Activated CD8-positive, alpha-beta T cell treated with anti-CD3 and anti-CD28 coated beads, Interleukin-2, amount 10 ng/mL, durations not matched to agents 7 days and 5 days (primary cell): ENCODE results near the gene NR6A1. TPM values are rescaled to one million over a fixed set of nuclear protein-coding genes. Genes with fewer than 3 reads are reported as not detected.

Source experiments
- ATAC-seq: fragments of 150-1000 bp; cut with Tn5 transposase; one replicate; pipeline ENCODE4 v1.10.0; 2021; ENCODE audit warnings: moderate library complexity
- CTCF ChIA-PET: fragments of 350-600 bp; sonication (Branson Sonifier 250); formaldehyde crosslinking; loops from one replicate; lab custom pipeline; 2021; ENCODE audit warnings: antibody characterized with exemption; lab: Charles Lee
- POLR2A ChIA-PET: fragments of 350-600 bp; sonication (Branson Sonifier 250); formaldehyde crosslinking; loops from one replicate; lab custom pipeline; 2021; ENCODE audit warnings: antibody characterized with exemption; lab: Charles Lee
- DNase-seq: peaks from one replicate; pipeline ENCODE4 v3.0.0-alpha.2; 2020
- H3K27ac Mint-ChIP-seq: one replicate; pipeline ENCODE4 v1.8.0; 2021; ENCODE audit warnings: mild to moderate bottlenecking, mixed read lengths
- H3K27me3 Mint-ChIP-seq: one replicate; pipeline ENCODE4 v1.8.0; 2021; ENCODE audit warnings: low read depth, mixed read lengths
- H3K36me3 Mint-ChIP-seq: one replicate; pipeline ENCODE4 v1.8.0; 2021; ENCODE audit warnings: low read depth, mixed read lengths
- H3K4me1 Mint-ChIP-seq: one replicate; pipeline ENCODE4 v1.8.0; 2021; ENCODE audit warnings: low read depth, mixed read lengths
- H3K4me3 Mint-ChIP-seq: one replicate; pipeline ENCODE4 v1.8.0; 2021; ENCODE audit warnings: mild to moderate bottlenecking, mixed read lengths
- H3K9me3 Mint-ChIP-seq: one replicate; pipeline ENCODE4 v1.8.0; 2022; ENCODE audit warnings: mixed read lengths; ENCODE audit not compliant: insufficient read depth
- total RNA-seq, 2 experiments: library from RNA; stranded (reverse); gene quantifications; one replicate each; pipeline ENCODE4 v1.2.3, GENCODE V29; 2021

NR6A1 gene
- total RNA-seq, 2 experiments from 2014 or later, result 0.18 to 0.26 TPM

DNA sequence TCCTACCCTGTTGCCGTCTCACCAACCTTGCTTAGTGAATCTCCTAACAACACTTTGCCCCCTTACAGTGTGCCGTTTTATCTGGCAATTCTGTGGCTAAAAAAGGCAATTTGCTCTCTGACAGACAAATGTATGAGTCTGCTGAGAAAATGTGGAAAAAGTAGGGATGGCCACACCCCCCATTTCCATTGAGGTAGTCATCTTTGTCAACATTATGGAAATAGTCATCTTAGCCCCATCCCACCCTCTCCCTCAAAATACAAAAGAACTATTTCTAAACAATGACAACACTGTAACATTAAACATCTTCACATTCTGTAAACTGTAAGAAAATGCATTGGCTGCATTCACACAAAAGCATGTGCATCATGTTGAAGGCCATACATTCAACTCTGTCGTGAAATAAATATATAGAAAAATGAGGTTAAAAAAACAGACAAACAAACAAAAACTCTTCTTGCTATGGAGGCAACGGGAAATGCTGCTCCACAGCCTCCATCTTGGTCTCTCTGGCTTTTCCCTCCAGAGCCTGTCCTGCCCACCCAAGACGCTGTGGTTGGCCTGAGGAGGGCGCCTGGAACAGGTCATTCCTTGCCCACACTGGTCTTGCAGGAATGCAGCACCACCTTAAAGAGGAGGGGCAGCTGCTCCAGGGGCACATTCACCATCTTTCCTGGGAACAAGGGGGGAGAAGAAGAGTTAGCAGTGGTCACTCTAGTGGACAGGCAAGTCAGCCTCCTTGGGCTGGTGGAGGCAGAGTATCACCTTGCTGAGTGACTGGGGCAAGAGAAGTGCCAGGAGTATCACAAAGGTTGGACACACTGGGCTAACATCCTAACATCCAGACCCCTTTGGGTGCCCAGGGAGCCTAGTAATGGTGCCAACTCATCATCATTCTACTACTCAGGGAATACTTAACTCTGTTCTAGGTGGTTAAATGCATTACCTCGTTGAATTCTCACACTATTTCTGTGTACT lies 248.7 kb downstream of the NR6A1 start:
- Mint-ChIP-seq H3K9me3 (no peaks in the 10 kb centered on the region), H3K36me3 (no peaks in the 10 kb centered on the region), H3K27me3 (peaks cover 7% of the 10 kb centered on the region), H3K4me3 (no peak overlapping the region), H3K4me1 (no peaks in the 10 kb centered on the region), H3K27ac (no peak overlapping the region)
- ChIA-PET POLR2A (no interaction called here), CTCF (interaction anchor here (1.2 to 1.9 kb wide), 3 partner anchors 15 to 95 kb away, joined by 3 to 15 read pairs (median 3); no protein-coding TSS in a partner anchor)
- ATAC-seq, result no peak
- no peak for DNase-seq

DNA sequence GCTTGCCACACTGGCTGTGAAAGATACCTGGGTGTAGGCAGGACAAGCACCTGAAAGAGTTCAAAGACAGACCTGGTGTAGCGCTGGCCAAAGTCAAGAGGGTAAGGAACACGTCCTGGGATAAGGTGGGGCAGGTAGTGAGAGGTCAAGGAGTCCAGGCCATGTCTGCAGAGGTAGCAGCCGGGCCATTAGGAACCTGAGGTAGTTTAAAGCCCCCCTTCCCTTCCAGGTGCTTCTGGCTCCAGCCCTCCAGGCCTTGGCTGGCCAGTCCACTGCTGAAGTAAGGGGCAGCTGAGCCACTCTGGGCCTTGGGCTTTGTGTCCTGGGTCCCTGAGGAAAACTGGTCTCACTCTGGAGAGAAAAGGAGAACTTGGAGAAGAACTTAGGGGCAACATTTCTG lies 250.0 kb downstream of the NR6A1 start:
- ChIA-PET POLR2A (no interaction called here), CTCF (no interaction called here)
- H3K27me3 Mint-ChIP-seq, result peaks cover 12% of the 10 kb centered on the region
- no peaks in the 10 kb centered on the region for H3K36me3 Mint-ChIP-seq
- no peaks in the 10 kb centered on the region for H3K4me1 Mint-ChIP-seq
- ATAC-seq (no peak), DNase-seq (no peak)
- no peak overlapping the region for H3K4me3 Mint-ChIP-seq
- H3K9me3 Mint-ChIP-seq, result no peaks in the 10 kb centered on the region
- H3K27ac Mint-ChIP-seq, result no peak overlapping the region

DNA sequence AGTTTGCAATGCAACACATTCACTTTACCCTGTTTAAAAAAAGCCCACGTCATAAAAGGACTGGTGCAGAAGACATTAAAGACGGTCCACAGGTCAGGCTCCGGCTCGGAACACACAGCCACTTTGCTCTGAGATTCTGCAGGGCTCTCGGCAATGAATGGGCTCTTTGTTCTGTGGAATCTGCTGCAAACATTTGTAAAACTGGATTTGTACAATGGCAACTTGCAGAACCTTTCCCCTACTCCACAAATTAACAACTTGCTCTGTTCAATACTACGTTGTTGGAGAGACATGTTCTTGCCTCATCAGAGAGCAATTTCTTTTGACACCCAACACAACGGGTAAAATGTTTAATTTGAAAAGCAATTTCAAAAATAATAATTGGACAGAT lies 250.9 kb downstream of the NR6A1 start:
- Mint-ChIP-seq H3K4me3 (no peak overlapping the region), H3K4me1 (no peaks in the 10 kb centered on the region), H3K36me3 (no peaks in the 10 kb centered on the region), H3K9me3 (no peaks in the 10 kb centered on the region), H3K27me3 (peaks cover 12% of the 10 kb centered on the region), H3K27ac (no peak overlapping the region)
- DNase-seq (no peak), ATAC-seq (no peak)
- CTCF ChIA-PET, result no interaction called here
- POLR2A ChIA-PET, result no interaction called here

DNA sequence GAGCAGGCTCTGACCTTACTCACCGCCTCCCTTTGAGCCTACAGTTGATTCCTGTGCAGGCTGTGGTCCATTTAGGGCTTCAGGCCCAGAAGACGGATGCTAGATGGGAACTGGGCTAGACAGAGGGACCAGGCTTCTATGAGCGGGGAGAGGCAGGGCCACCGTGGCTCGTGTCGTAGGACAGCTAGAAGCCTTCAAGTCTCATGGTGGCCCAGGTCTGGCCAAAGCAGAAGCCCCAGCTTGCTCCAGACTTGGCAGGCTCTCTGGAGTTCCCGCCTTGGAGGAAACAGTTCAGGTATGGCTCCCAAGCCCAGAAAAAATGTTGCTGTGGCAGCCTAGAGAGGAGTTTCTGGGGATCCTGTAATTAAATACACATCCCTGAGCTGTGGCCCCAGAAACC lies 253.0 kb downstream of the NR6A1 start:
- peaks cover 8% of the 10 kb centered on the region for H3K27me3 Mint-ChIP-seq

DNA sequence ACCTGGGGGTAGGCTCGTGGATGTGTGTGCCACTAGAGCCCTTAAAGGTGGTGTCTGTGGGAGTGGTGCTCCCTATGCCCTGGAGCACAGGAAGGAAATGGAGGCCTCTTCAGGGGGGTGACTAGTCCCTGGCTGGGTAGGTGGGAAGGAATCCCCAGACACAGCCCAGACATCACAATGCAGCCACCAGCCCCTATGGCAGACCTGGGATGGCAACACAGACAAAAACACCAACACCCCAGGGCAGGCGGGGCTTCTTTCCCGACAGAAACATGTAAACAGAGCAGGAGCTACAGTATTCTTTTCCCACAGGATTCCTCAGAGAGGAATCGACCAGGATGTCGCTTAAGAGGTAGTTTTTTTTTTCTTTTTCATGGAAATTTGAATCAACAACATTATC lies 253.5 kb downstream of the NR6A1 start:
- Mint-ChIP-seq H3K36me3 (no peaks in the 10 kb centered on the region), H3K27ac (no peak overlapping the region), H3K9me3 (no peaks in the 10 kb centered on the region), H3K27me3 (peaks cover 8% of the 10 kb centered on the region), H3K4me3 (no peak overlapping the region), H3K4me1 (peaks cover 4% of the 10 kb centered on the region)
- DNase-seq (no peak), ATAC-seq (no peak)
- ChIA-PET CTCF (no interaction called here), POLR2A (no interaction called here)

More for the DNA sequence above, 253.0 kb downstream of the NR6A1 start:
- ATAC-seq (no peak), DNase-seq (no peak)
- Mint-ChIP-seq H3K4me1 (peaks cover 4% of the 10 kb centered on the region), H3K4me3 (no peak overlapping the region), H3K36me3 (no peaks in the 10 kb centered on the region), H3K9me3 (no peaks in the 10 kb centered on the region), H3K27ac (no peak overlapping the region)
- POLR2A ChIA-PET, result no interaction called here
- CTCF ChIA-PET, result no interaction called here

DNA sequence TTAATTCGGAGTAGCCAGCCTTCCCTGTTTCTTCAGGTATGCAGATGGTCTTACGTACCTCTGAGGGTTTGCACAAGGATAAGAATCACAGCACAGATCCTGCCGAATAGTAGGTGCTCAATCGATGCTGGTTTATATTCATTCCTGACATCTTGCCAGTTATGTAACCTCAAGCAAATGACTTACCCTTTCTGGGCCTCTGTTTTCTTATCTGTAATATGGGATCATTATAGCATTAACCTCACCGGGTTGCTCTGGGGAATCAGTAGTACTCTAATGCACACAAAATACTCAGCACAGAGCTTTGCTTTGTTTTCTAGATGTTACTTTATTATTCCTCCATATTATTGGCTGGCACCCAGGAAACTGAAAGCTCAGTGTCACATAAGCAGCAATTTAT lies 256.2 kb downstream of the NR6A1 start:
- Mint-ChIP-seq H3K27ac (no peak overlapping the region), H3K9me3 (no peaks in the 10 kb centered on the region), H3K36me3 (no peaks in the 10 kb centered on the region), H3K27me3 (peaks cover 5% of the 10 kb centered on the region), H3K4me3 (no peak overlapping the region), H3K4me1 (peaks cover 7% of the 10 kb centered on the region)
- DNase-seq (no peak), ATAC-seq (no peak)
- ChIA-PET POLR2A (no interaction called here), CTCF (interaction anchor here (0.5 to 0.9 kb wide), 3 partner anchors 22 to 102 kb away, joined by 3 to 4 read pairs (median 3); no protein-coding TSS in a partner anchor)

DNA sequence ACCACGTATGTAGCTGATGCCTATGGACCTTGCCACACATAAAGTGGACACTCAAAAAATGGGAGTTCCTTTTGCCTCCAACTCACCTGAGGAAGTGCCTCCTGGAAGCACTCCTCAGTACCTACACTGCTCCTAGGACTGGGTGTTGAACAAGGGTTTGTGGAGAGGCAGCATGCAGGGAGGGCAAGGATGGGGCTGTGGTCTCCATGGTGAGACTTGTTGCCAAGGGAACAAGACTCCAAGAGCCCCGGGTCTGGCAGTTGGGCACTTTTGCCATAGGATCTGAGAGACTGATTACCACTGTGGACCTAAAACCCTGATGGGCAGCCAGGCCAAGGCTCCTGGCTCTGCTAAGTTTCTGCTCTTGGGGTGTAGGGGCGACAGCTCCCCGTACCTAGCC lies 257.0 kb downstream of the NR6A1 start:
- ChIA-PET CTCF (no interaction called here), POLR2A (no interaction called here)
- Mint-ChIP-seq H3K36me3 (no peaks in the 10 kb centered on the region), H3K9me3 (no peaks in the 10 kb centered on the region), H3K27ac (no peak overlapping the region), H3K4me3 (no peak overlapping the region), H3K4me1 (peaks cover 7% of the 10 kb centered on the region), H3K27me3 (peaks cover 5% of the 10 kb centered on the region)
- ATAC-seq, result no peak
- DNase-seq, result no peak

DNA sequence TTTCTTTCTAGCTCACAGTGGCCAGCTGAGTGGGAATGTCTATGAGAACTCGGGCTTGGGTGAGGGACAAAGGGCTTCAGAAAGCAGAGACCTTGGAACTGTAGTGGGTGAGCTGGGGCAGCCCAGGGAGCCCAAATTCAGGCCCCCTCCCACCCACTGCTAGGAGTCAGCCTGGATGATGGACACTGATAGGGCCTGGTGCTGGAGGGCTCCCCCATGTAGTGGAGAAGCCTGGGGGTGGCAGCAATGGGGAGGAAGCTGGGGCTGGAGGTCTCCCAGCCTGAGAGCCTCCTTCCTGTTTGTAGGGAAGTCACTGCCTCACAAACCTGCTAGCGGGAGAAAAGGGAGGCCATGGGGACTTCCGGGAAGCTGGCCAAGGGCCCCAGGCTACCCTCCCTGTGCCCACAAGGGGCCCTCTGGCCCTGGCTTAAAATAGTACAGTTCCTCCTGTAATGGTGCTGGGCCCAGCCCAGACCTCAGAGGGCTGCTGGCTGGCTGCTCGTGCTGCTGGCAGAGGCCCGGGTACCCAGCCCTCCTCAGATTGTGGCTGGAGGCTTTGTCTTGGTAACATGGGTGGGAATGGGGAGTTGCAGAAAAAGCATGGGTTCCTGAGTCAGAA lies 257.6 kb downstream of the NR6A1 start:
- peaks cover 7% of the 10 kb centered on the region for H3K4me1 Mint-ChIP-seq
- H3K27me3 Mint-ChIP-seq, result peaks cover 5% of the 10 kb centered on the region
- H3K9me3 Mint-ChIP-seq, result no peaks in the 10 kb centered on the region
- no peaks in the 10 kb centered on the region for H3K36me3 Mint-ChIP-seq
- ChIA-PET CTCF (no interaction called here), POLR2A (no interaction called here)
- no peak overlapping the region for H3K27ac Mint-ChIP-seq
- no peak overlapping the region for H3K4me3 Mint-ChIP-seq
- DNase-seq (no peak), ATAC-seq (no peak)

DNA sequence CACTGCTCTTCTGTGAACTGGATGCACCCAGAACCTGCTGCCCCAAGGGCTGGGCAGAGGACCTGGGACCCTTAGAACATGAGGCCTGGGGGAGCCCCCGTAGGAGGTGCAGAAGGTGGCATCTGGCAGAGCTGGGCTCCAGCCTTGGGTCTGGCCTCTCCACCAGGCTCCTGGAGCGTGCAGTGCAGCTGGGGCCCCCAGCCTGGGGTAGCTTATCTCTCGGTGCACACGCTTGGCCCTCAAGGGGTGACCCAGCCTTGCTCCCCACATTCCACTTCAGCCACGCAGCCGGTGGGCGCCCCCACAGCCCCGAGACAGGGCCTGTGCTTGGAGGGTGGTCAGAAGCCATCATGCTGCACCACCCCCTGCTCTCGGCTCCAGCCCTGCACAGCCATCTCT lies 258.3 kb downstream of the NR6A1 start:
- no peak for ATAC-seq
- Mint-ChIP-seq H3K9me3 (no peaks in the 10 kb centered on the region), H3K27ac (no peak overlapping the region), H3K36me3 (no peaks in the 10 kb centered on the region), H3K4me1 (peaks cover 7% of the 10 kb centered on the region), H3K4me3 (no peak overlapping the region), H3K27me3 (peaks cover 5% of the 10 kb centered on the region)
- POLR2A ChIA-PET, result no interaction called here
- CTCF ChIA-PET, result no interaction called here
- DNase-seq, result no peak

DNA sequence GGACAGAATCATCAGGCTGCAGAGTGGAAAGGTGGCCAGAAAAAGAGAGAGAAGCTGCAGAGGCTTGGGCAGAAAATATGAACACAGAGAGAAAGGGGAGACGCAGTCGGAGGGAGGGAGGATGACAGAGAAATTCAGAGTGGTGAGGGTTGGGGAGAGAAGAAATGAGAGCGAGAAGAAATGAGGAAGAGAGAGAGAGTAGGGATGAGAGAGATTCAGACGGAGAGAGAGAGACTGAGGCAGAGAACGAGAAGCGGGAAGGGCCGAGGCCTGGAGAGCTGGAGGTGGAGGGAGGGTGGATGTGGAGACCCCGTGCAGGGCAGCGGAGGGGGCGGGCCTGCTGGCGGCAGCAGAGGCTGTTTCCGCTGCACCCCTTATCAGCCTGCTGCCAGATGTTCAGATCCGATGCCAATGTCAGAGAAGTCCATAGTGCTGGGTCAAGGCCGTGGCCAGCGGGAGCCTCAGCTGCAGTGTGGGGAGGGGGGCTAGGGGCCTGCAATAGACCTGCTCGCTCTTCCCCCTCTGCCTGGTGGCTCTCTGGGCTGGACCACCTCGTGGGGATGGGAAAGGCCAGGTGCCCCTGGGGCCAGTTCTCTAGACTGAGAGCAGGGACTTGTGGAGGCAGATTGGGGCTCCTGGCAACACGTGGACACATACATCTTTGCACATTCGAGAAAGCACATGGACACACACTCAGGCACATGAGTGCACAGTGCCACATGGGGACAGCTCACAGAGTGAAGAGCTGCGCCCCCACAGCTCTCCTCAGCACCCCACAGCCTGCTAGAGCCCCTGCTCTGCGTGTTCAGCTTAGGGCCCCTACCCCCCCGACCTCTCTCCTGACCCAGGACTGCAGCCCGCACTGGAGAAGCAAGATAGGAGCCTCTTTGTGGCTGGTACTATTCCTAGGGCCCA lies 259.0 kb downstream of the NR6A1 start:
- Mint-ChIP-seq H3K36me3 (no peaks in the 10 kb centered on the region), H3K4me1 (peaks cover 7% of the 10 kb centered on the region), H3K27ac (no peak overlapping the region), H3K4me3 (no peak overlapping the region), H3K9me3 (no peaks in the 10 kb centered on the region), H3K27me3 (peaks cover 5% of the 10 kb centered on the region)
- ChIA-PET CTCF (no interaction called here), POLR2A (no interaction called here)
- ATAC-seq (no peak), DNase-seq (no peak)

DNA sequence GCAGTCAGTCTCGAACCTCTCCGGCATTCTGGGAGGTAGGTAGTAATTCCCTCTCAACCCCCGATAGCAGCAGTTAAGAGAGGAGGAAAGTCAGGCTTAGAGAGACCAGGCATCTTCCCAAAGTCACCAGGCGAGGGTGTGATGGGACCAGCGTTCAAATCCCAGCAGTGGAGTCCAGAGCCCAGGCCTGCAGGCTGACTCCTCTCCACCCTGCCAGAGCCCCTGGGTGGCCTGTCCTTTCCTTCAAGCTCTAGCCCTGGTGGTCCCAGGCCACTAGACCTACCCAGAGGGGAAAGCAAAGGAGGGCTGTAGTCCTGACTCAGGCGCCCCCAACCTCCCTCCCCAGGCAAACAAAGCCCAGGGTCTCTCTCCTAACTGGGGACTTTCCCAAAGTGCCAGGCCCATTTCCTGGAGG lies 259.7 kb downstream of the NR6A1 start:
- Mint-ChIP-seq H3K4me1 (peaks cover 7% of the 10 kb centered on the region), H3K27ac (no peak overlapping the region), H3K36me3 (no peaks in the 10 kb centered on the region), H3K9me3 (no peaks in the 10 kb centered on the region), H3K27me3 (peaks cover 1% of the 10 kb centered on the region), H3K4me3 (no peak overlapping the region)
- no peak for DNase-seq
- ChIA-PET POLR2A (no interaction called here), CTCF (no interaction called here)
- ATAC-seq, result no peak
